Right cardiac atrium (tissue), 5 donors: ENCODE results near the gene LILRA2. TPM values are rescaled to one million over a fixed set of nuclear protein-coding genes. Genes with fewer than 3 reads are reported as not detected.
A peak's percentile ranks its signal among the peaks of the same experiment; 100 is the strongest.

Experiments
- ATAC-seq, 2 donors: fragments of 200-7000 bp; cut with Tn5 transposase; one replicate each; pipeline versions ENCODE4 v1.8.0 to v1.9.1; 2020; ENCODE audit warnings: moderate library complexity in 2 of 2, mild to moderate bottlenecking in 1 of 2
- DNase-seq, 3 donors: peaks; one replicate each; pipeline ENCODE4 v3.0.0-alpha.2; 2020
- H3K27ac ChIP-seq: one replicate; pipeline ENCODE4 v1.5.1; 2013; ENCODE audit warnings: mild to moderate bottlenecking, low read length, control low read depth, moderate library complexity
- H3K27me3 ChIP-seq: one replicate; pipeline ENCODE4 v1.6.1; 2013; ENCODE audit not compliant: control insufficient read depth, insufficient read depth
- H3K4me1 ChIP-seq: one replicate; pipeline ENCODE4 v1.6.1; 2013; ENCODE audit warnings: low read length; ENCODE audit not compliant: control insufficient read depth, insufficient read depth
- H3K4me3 ChIP-seq: one replicate; pipeline ENCODE4 v1.5.1; 2013; ENCODE audit warnings: low read length, control low read depth
- H3K9me3 ChIP-seq: one replicate; pipeline ENCODE4 v1.6.1; 2013; ENCODE audit warnings: low read length; ENCODE audit not compliant: control insufficient read depth
- WGBS: extraction: QIAGEN DNeasy Blood & Tissue Kit; methylation state at CpG from one replicate; pipeline ENCODE4 v1.1.7; 2013; 5-methylcytosine and 5-hydroxymethylcytosine counted together
- intact Hi-C, 4 donors: fragments of 100-400 bp; cut with DNase I; formaldehyde crosslinking; loops; one replicate each; pipeline versions ENCODE4 v1.11.0 to v1.14.0; 2022 to 2023
- long read RNA-seq, 4 donors: library from polyadenylated mRNA; unstranded; transcript quantifications; one replicate each; pipeline ENCODE4 v2.0.0, GENCODE V29; 2020 to 2021
- polyA plus RNA-seq: library from polyadenylated mRNA; stranded (reverse); fragments of 200-250 nt; gene quantifications from one replicate; pipeline ENCODE4 v1.2.3, GENCODE V29; 2013
- total RNA-seq, 4 donors: library from RNA; stranded (reverse); fragmentation: NEBNext Ultra II Directional; extraction: Animal tissue kit (Norgen Biotek cat#: 25700); gene quantifications; one replicate each; pipeline ENCODE4 v1.2.1, GENCODE V29; 2021
- donor health status: healthy with polysubstance abuse.
- donor health status: DM: no; HTN: yes; CAD: no.
- donor health status: DM: no; HTN: no; CAD: no.
- donor health status: DM: no; HTN: yes; CAD: no; lungs with severe emphysema.
- donor health status: DM: yes; HTN: yes; CAD: no.

Gene LILRA2
- 1 to 10 TPM; 1.6 to 5.6 (median 3.4) TPM for total RNA-seq
- 0.88 TPM for polyA plus RNA-seq
- long read RNA-seq, donor 1, full-length matches to known transcripts: 2 of 6 reads
- long read RNA-seq, donor 1, partial matches to known transcripts: 0 of 6 reads
- long read RNA-seq, donor 1, other reads (novel, unspliced or antisense): 4 of 6 reads
- long read RNA-seq, donor 2, full-length matches to known transcripts: 2 of 2 reads
- long read RNA-seq, donor 2, partial matches to known transcripts: 0 of 2 reads
- long read RNA-seq, donor 2, other reads (novel, unspliced or antisense): 0 of 2 reads
- long read RNA-seq, donor 3, full-length matches to known transcripts: 2 of 4 reads
- long read RNA-seq, donor 3, partial matches to known transcripts: 1 of 4 reads
- long read RNA-seq, donor 3, other reads (novel, unspliced or antisense): 1 of 4 reads
- long read RNA-seq, donor 4: 0 reads

DNA sequence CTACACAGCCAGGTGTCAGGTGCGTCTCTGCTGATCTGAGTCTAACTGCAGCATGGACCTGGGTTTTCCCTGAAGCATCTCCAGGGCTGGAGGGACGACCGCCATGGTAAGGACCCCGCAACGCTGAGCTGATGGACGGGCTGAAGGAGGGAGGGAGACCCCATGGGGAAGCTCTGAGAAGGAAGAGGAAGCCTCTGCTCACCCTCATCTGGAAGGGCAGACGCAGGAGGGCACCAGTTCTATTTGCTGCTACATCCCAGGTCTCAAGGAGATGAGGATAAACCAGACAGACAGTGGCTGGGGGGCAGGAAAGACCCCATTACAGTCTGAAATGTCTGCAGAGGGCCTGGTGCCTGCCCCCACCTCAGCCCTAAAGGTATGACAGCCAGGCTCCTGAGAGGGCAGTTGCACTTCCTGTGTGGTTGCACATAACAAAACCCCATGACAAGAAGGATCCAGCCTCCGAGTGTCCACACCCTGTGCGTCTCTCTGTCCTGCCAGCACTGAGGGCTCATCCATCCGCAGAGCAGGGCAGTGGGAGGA is at the start of gene LILRA2:
Gene LILRA2, plus strand, starts transcription at position 461 of the 543 bp plus-strand sequence. CDS start 89 bp downstream, outside the sequence.
- DNase-seq: no peak
- intact Hi-C loops: no loop called here
- peak; percentile 46 to 59 for ATAC-seq
- H3K4me1 ChIP-seq: no peaks in the 10 kb centered on the region
- no peak within 1 kb of the TSS for H3K27ac ChIP-seq
- H3K27me3 ChIP-seq: no peaks in the 10 kb centered on the region
- no peak within 1 kb of the TSS for H3K4me3 ChIP-seq
- 58% methylated on average over 10 of the region's 10 CpGs for WGBS
- no peaks in the 10 kb centered on the region for H3K9me3 ChIP-seq

DNA sequence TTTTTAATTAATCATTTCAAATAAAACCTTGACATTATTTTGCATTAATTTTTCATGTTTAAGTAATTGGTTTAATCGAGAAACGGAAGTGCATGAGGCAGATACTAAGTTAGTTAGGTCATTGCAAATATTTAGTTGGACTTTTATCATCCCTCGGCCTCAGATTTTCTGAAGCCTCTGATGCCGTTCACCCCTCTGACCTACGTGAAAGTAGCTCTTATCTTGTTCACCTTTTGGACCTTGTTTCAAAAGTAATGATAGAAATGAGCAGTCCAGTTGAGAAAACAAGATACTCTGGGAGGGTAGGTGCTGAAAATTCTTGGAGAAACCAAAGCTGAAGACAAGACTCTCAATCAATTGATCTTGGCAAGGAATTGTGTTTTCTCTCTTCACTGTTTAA is 48.0 kb upstream of the LILRA2 start:
- intact Hi-C loops: no loop called here
- Histone ChIP-seq H3K27me3 (no peaks in the 10 kb centered on the region), H3K4me3 (no peak overlapping the region), H3K9me3 (no peaks in the 10 kb centered on the region), H3K4me1 (no peaks in the 10 kb centered on the region), H3K27ac (no peak overlapping the region)
- 72% methylated on average over 5 of the region's 5 CpGs for WGBS
- DNase-seq: no peak
- no peak for ATAC-seq

DNA sequence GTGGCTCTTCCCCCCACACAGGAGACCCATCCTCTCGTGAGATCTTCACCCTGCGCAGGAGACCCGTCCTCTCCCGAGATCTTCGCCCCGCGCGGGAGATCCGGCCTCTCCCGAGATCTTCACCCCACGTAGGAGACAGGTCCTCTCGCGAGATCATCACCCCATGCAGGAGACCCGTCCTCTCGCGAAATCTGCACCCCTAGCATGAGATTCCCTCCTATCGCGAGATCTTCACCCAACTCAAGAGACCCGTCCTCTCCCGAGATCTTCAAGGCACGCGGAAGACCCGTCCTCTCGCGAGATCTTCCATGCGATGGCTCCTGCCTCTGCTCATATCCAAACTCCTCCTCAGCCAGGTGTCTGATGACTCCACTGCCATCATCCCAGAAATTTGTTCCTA is 46.6 kb upstream of the LILRA2 start:
- Histone ChIP-seq H3K9me3 (no peaks in the 10 kb centered on the region), H3K27me3 (no peaks in the 10 kb centered on the region), H3K27ac (no peak overlapping the region), H3K4me1 (no peaks in the 10 kb centered on the region), H3K4me3 (no peak overlapping the region)
- 92% methylated on average over 26 of the region's 26 CpGs for WGBS
- intact Hi-C loops: no loop called here
- no peak for ATAC-seq
- no peak for DNase-seq

DNA sequence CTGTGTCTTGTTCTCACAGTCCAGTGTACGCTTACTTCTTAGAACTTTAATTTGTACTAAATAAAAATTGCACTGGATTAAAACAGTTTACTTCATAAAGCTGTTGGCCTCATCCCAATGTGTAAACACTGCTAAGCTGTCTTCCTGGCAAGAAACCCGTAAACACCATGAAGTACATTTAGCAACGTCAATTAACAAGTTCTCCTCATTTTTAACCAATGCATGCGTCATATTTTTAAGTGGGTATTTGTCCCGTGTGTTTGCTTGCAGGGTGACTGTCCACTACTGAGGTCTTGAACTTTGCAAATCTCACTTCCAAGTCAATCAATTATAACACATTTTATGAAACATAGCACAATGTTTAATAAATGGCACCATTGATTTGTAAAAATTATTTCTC is 42.7 kb upstream of the LILRA2 start:
- WGBS: 71% methylated on average over 5 of the region's 5 CpGs
- Histone ChIP-seq H3K4me3 (no peak overlapping the region), H3K27ac (no peak overlapping the region), H3K4me1 (no peaks in the 10 kb centered on the region), H3K9me3 (no peaks in the 10 kb centered on the region), H3K27me3 (no peaks in the 10 kb centered on the region)
- intact Hi-C loops: no loop called here
- DNase-seq (no peak), ATAC-seq (no peak)

DNA sequence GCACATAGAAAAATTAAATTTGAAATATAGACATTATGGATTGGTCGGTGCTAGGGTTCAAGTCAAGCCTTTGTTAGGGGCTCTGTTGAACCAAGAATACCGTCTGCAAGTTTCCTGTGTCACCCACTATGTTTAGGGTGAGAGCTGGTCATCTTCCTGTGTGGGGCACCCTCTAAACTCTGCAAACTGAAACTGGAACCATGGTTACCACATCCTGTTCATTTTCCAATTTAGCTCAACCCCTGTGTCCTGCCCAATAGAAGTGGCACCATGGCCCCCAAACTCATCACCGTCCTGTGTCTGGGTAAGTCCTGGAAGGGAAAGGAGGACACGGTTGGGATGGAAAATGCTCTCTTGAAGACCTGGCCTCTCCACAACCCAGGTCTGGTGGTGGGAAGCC is 41.1 kb upstream of the LILRA2 start:
- Histone ChIP-seq H3K27ac (no peak overlapping the region), H3K27me3 (no peaks in the 10 kb centered on the region), H3K4me3 (no peak overlapping the region), H3K4me1 (no peaks in the 10 kb centered on the region), H3K9me3 (no peaks in the 10 kb centered on the region)
- 73% methylated on average over 4 of the region's 4 CpGs for WGBS
- ATAC-seq (no peak), DNase-seq (no peak)
- intact Hi-C loops: no loop called here

DNA sequence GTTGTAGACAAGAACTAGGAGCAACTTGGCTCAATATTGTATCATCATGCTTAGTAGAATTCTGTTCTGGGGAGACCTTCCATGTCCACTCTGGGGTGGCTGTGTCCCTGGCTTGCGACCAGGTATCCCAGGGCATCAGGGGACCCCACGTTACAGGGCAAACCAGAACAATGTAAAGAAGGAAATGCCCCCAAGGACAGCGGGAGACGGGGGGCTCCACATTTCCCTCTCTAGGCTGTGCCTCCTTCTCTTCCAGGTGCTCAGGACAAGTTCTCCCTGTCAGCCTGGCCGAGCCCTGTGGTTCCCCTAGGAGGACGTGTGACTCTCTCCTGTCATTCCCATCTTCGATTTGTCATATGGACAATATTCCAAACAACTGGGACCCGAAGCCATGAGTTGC is 40.1 kb upstream of the LILRA2 start:
- Histone ChIP-seq H3K27ac (no peak overlapping the region), H3K27me3 (no peaks in the 10 kb centered on the region), H3K9me3 (no peaks in the 10 kb centered on the region), H3K4me1 (no peaks in the 10 kb centered on the region), H3K4me3 (no peak overlapping the region)
- DNase-seq (no peak), ATAC-seq (no peak)
- WGBS: 77% methylated on average over 8 of the region's 8 CpGs
- intact Hi-C loops: no loop called here

DNA sequence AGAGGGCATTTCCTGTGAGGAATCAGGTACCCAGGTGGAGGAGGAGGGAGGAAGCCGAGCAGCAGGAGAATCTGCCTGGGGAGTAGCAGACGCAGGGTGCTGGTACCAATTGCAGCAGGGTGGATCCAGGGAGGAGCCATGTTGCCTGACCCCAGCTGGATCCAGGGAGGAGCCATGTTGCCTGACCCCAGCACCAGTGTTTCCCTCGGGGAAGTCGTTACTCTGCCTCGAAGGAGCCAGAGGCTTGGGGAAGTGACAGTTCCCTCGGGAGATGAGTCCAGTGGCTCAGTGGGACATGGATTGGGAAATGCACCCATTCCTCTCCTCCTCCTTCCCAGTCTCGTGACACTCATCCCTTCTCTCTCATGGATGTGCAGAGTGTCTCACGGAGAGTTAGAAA is 39.4 kb upstream of the LILRA2 start:
- ATAC-seq: no peak
- no peaks in the 10 kb centered on the region for H3K27me3 ChIP-seq
- no peak overlapping the region for H3K4me3 ChIP-seq
- no peak overlapping the region for H3K27ac ChIP-seq
- intact Hi-C loops: no loop called here
- no peaks in the 10 kb centered on the region for H3K9me3 ChIP-seq
- no peaks in the 10 kb centered on the region for H3K4me1 ChIP-seq
- 65% methylated on average over 8 of the region's 8 CpGs for WGBS
- no peak for DNase-seq

DNA sequence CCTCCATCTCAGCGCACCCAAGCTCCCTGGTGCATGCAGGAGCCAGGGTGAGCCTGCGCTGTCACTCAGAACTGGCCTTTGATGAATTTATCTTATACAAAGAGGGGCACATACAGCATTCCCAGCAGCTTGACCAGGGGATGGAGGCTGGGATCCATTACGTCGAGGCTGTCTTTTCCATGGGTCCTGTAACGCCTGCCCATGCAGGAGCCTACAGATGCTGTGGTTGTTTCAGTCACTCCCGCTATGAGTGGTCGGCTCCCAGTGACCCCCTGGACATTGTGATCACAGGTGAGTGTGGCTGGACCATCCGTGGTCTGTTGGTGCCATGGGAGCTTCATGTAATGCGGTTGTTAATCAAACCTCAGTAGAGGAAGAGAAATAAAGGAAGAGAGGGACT is 38.0 kb upstream of the LILRA2 start:
- Histone ChIP-seq H3K27me3 (no peaks in the 10 kb centered on the region), H3K9me3 (no peaks in the 10 kb centered on the region), H3K4me1 (no peaks in the 10 kb centered on the region), H3K27ac (no peak overlapping the region), H3K4me3 (no peak overlapping the region)
- intact Hi-C loops: no loop called here
- 87% methylated on average over 9 of the region's 9 CpGs for WGBS
- ATAC-seq (no peak), DNase-seq (no peak)

DNA sequence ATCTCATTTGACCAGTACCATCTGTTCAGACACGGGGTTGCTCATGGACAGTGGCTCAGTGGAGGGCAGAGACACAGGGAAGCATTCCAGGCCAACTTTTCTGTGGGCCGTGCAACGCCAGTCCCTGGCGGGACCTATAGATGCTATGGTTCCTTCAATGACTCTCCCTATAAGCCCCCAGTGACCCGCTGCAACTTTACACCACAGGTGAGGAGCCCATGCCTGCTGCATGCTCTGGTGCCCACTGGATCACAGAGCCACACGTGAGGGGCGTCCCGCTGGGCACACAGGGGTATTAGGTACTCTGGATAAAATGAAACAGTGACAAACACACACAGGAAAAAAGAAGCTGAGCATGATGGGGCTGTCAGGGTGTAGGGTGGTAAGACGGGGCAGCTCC is 36.6 kb upstream of the LILRA2 start:
- no peaks in the 10 kb centered on the region for H3K27me3 ChIP-seq
- intact Hi-C loops: no loop called here
- H3K4me1 ChIP-seq: no peaks in the 10 kb centered on the region
- no peak for ATAC-seq
- no peak for DNase-seq
- H3K27ac ChIP-seq: no peak overlapping the region
- no peak overlapping the region for H3K4me3 ChIP-seq
- 83% methylated on average over 9 of the region's 9 CpGs for WGBS
- H3K9me3 ChIP-seq: no peaks in the 10 kb centered on the region

DNA sequence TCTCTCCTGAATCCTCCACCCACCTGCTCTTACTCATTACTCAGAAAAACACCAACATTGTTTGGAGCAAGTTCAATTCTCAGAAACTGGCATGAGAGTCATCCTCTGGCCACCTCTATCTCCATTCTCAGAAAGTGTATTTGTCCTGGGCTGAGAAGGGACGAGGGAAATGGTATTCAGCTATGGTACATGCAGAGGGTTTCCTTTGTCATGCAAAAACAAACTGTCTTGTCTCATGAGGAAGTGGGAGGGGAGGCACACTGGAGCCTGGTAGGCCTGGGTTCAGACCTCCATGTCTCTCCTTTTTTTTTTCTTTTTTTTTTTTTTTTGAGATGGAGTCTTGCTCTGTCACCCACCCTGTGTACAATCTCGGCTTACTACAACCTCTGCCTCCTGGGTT is 31.9 kb upstream of the LILRA2 start:
- no peak overlapping the region for H3K27ac ChIP-seq
- ATAC-seq (no peak), DNase-seq (no peak)
- 54% methylated on average over 2 of the region's 2 CpGs for WGBS
- intact Hi-C loops: no loop called here
- H3K9me3 ChIP-seq: no peaks in the 10 kb centered on the region
- H3K4me1 ChIP-seq: no peaks in the 10 kb centered on the region
- H3K4me3 ChIP-seq: no peak overlapping the region
- no peaks in the 10 kb centered on the region for H3K27me3 ChIP-seq

DNA sequence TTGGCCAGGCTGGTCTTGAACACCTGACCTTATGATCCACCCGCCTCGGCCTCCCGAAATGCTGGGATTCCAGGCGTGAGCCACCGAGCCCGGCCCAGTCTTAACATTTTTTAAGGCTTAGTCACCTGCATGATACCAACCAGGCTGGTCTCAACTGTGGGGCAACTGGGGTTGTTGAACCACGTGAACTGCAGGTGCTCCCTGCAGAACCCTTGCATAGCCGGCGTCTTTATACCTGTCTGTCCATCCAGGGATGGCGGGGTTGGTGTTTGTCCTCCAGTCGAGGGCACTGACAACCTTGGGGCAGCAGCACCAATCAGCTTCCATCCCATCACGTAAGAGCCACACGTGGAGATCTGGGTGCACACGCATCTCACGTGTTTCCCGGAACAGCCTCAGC is 24.8 kb upstream of the LILRA2 start:
- Histone ChIP-seq H3K27me3 (no peaks in the 10 kb centered on the region), H3K4me1 (no peaks in the 10 kb centered on the region), H3K9me3 (no peaks in the 10 kb centered on the region), H3K27ac (no peak overlapping the region), H3K4me3 (no peak overlapping the region)
- DNase-seq (no peak), ATAC-seq (no peak)
- intact Hi-C loops: no loop called here
- 87% methylated on average over 16 of the region's 16 CpGs for WGBS
